ENCODE data around the gene ZNF385B.
"Not testable (repeated sequence)": the region's sequence is repeated elsewhere in the genome, so short reads cannot be mapped to it uniquely, and the experiment has no call there.

The ZNF385B gene

GRCh38 chr2:179675435-179675834 lies 186.0 kb downstream of the ZNF385B start:
- no peak for DNase-seq

DNA sequence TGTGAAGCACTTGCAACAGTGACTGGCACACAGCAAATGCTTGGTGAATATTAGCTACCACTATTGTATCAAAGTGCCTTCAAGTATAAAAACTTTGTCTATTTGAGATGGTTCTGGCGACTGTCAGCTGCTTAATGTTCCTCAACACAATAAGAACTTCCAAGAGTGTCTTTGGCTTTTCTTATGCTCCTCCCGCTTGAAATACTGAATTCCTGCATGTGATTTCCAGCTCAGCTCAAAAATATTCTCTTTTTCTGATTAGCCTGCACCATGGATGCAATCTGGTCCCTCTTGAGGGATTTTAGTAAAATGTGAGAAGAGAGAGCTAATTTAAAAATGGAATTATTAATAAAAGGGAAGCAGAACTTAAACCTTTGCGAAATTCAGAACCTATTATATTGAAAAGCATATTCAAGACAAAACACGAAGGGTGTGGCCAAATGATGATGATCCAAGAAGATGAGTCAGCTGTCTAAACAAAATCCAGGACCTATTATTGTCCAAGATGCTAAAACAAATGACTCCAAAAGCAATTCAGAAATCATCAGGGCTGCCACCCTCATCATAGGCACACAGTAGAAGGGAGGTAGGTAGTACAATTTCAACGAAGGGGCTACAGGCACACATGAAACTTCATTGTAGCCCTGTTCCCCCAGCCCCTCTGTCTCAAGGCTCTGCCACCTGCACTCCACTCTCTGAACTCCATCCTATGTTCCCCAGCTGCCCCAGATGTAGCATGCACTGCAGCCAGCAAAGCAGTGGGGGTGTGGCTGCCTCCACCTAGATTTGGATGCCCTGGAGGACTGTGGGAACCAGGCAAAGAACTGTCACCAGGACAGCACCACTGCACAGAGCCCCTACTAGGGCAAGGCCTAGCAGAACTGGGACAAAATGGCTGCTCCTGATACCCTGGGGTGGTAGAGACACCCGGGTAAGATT lies 190.1 kb downstream of the ZNF385B start:
- no peak for DNase-seq

GRCh38 chr2:179669196-179669595 lies 192.2 kb downstream of the ZNF385B start:
- no peak for DNase-seq

GRCh38 chr2:179664972-179665812 lies 196.2 kb downstream of the ZNF385B start:
- no peak for DNase-seq

GRCh38 chr2:179661986-179662385 lies 199.4 kb downstream of the ZNF385B start:
- no peak for DNase-seq

DNA sequence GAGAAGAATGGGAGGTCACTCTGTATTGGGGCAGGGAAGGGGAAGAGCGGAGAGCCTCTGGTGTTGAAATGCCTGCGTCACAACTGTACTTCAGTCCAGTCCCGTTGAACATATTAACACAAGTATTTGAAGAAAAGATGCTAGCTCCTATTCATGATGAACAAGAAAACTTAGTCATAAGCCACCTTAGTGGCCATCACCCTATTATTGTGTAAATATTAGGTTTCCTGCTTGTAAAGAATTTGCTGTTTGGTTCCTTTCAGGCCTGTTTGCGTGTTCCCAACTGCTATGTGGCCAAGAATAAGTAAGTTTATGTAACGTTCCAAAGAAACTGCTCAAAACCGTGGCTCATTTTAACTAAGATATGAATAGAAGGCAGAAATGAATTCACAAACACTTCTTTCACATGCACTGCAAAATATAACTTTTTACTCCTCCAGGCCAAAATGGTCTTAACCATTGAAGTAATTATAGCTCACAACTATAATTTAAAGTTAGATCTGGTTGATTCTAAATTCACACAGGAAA lies 204.3 kb downstream of the ZNF385B start:
- no peak for DNase-seq

DNA sequence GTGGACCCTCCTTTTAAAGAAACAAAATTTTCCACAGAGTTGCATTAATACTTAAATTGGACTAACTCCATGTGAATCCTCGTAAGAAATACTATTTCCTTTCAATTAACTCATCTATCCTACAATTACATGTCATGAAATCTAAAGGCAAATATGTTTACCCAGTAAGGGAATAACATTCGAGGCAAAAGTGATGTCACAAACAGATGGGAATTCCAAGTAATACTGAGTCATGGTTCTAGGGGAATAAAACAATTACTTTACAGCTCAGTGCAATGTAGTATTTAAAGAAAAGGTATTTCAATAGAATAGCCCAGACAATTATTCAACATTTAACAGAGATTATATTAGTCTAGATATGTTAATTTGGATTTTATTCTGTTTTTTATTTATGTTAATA lies 205.8 kb downstream of the ZNF385B start:
- no peak for DNase-seq

- DNase-seq, result no peak
Measured at GRCh38 chr2:179654806-179655205, 206.6 kb downstream of the ZNF385B start.

GRCh38 chr2:179652296-179652695 lies 209.1 kb downstream of the ZNF385B start:
- no peak for DNase-seq

- DNase-seq, result no peak
Measured at GRCh38 chr2:179650420-179650819, 211.0 kb downstream of the ZNF385B start.

GRCh38 chr2:179646862-179647587 lies 214.4 kb downstream of the ZNF385B start:
- DNase-seq, result no peak

GRCh38 chr2:179646173-179646769 lies 215.1 kb downstream of the ZNF385B start:
- no peak for DNase-seq

DNA sequence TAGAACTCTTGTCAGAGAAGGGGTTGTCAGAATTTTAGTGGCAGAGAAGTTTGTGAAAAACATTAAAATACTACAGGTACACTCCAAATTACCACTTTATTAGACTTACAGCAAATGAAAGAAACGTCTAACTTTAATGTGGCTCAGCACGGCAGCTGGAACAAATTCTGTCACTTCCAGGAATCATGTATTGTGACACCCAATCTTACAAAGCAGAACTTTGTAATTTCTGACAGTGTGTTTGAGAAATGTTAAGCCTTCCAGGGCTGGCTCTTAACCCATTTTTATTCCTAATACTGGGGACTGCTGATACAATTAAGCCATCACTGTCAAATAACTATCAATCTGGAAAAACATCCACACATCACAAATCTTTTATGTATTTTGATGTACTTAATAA lies 216.4 kb downstream of the ZNF385B start:
- no peak for DNase-seq

DNA sequence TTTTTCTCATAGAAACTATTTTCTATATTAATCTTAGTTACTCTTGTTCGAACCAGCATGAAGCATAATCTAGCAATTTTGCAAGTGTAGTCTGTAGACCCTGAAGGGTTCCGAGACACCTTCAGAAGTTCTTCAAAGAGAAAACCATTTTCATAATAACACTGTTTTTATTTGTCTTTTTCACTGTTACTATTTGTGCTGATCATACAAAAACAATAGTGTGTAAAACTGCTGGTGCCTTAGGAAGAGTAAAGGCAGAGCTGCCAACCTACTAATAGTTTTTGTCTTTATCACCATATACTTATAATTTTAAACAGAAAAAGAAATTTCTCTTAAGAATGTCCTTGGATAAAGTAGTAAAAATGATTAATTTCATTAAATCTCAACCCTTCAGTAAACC lies 218.9 kb downstream of the ZNF385B start:
- no peak for DNase-seq

DNA sequence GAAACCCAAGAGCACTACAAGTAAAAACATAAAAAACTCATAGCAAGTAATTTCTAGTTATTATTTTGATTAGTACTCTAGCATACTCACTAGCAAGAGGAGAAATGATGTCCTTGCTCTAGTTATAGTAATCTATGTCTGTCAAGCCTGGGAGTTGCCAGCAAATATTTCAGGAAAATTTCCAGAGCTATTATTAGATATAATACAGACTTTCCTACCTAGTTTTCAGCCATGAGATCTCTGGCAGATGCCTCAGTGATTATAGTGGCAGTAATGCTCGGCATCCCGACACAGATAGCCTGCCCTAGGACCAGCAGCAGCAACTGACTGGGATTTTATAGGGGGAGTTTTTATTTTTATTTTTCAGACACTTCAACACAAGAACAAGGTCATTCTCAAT lies 224.4 kb downstream of the ZNF385B start:
- no peak for DNase-seq

GRCh38 chr2:179636100-179636980 lies 225.1 kb downstream of the ZNF385B start:
- DNase-seq, result no peak

DNA sequence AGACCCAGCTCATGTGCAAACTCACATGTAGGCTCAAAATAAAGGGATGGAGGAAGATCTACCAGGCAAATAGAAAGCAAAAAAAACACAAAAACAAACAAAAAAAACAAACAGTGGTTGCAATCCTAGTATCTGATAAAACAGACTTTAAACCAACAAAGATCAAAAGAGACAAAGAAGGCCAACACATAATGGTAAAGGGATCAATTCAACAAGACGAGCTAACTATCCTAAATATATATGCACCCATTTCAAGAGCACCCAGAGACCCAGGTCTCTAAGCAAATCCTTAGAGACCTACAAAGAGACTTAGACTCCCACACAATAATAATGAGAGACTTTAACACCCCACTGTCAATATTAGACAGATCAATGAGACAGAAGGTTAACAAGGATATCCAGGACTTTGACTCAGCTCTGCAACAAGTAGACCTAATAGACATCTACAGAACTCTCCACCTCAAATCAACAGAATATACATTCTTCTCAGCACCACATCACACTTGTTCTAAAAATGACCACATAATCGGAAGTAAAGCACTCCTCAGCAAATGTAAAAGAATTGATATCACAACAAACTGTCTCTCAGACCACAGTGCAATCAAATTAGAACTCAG lies 229.5 kb downstream of the ZNF385B start:
- not testable (repeated sequence) for DNase-seq

DNA sequence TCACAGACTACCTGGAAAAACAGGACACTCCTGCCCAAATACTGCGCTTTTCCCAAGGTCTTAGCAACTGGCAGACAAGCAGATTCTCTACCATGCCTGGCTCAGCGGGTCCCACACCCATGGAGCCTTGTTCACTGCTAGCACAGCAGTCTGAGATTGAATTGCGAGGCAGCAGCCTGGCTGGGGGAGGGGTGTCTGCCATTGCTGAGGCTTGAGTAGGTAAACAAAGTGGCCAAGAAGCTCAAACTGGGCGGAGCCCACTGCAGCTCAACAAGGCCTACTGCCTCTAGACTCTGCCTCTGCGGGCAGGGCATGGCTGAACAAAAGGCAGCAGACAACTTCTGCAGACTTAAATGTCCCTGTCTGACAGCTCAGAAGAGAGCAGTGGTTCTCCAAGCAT lies 231.6 kb downstream of the ZNF385B start:
- not testable (repeated sequence) for DNase-seq

GRCh38 chr2:179626261-179626660 lies 235.2 kb downstream of the ZNF385B start:
- DNase-seq, result no peak

DNA sequence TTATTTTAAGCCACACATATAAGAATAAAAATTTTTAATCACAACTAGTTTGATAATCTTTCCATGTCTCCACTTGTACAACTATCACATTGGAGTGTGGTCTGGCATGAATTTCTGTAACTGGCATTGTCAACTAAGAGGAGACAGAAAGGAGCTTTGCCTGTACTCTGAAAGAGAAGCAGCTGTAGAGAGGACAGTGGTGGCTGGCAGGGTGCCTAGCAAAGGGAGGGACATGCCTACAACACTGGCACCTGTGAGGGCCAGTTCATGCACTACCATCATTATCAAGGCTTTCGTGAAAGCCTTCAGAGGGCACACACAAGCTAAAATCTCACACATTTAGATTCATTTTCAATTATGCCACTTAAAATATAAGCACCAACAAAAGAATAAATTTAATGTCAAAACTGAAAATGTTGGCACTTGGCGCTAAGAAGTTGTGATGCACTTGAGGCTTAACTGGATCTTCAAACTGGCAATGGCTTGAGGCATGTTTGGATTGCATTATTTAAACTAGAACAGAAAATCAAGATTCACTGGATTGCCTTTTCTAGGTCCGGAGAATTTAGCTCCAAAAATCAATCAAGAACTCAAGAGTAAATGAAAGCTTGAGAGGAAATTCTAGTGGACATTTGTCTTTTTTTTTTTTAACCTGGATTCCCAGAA lies 238.6 kb downstream of the ZNF385B start:
- no peak for DNase-seq

All from activated CD4-positive, CD25-positive, alpha-beta regulatory T cell treated with anti-CD3 and anti-CD28 coated beads, Interleukin-2, amount 50 U/mL, for 72 hours (primary cell).